ENCODE results near the gene KCNIP3. TPM values are rescaled to one million over a fixed set of nuclear protein-coding genes. Genes with fewer than 3 reads are reported as not detected.

KCNIP3 gene
- total and polyA plus RNA-seq, 8 donors: 3.2 to 12.6 (median 7.7) TPM

DNA sequence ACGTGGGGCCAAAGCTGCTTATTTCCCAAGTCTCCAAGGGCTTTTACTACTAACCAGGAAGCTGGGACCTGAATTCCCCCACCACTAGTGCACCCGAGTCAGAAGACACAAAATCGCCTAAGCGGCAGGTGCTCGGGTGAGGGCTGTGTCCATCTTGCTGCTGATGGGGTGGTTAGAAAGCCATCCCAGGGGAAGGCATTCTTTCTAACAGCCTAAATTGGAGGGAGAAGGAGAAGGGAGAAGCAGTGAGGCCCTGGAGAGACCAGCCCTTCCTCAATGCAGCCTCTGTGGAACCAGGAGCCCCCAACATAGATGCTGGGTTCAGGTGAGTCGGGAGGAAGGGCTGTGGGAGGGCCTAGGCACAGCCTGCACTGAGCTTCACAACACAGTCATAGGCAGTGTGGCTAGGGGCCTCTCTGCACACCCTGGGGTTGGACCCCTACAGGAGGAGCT, 24.8 kb upstream of the KCNIP3 start:
- intact Hi-C loops (cut with DNase I): no loop called here
- no peak for ATAC-seq
- Histone ChIP-seq H3K36me3 (no peaks in the 10 kb centered on the region), H3K4me1 (no peaks in the 10 kb centered on the region), H3K27ac (no peak overlapping the region), H3K9me3 (no peaks in the 10 kb centered on the region), H3K27me3 (no peaks in the 10 kb centered on the region), H3K4me3 (no peak overlapping the region)
- peak in 2 of 4 donors; percentile 4 to 36 for DNase-seq
- TF ChIP-seq, protein P1, sequence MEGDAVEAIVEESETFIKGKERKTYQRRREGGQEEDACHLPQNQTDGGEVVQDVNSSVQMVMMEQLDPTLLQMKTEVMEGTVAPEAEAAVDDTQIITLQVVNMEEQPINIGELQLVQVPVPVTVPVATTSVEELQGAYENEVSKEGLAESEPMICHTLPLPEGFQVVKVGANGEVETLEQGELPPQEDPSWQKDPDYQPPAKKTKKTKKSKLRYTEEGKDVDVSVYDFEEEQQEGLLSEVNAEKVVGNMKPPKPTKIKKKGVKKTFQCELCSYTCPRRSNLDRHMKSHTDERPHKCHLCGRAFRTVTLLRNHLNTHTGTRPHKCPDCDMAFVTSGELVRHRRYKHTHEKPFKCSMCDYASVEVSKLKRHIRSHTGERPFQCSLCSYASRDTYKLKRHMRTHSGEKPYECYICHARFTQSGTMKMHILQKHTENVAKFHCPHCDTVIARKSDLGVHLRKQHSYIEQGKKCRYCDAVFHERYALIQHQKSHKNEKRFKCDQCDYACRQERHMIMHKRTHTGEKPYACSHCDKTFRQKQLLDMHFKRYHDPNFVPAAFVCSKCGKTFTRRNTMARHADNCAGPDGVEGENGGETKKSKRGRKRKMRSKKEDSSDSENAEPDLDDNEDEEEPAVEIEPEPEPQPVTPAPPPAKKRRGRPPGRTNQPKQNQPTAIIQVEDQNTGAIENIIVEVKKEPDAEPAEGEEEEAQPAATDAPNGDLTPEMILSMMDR (IDR thresholded peaks at IDR 0.05): no peak

DNA sequence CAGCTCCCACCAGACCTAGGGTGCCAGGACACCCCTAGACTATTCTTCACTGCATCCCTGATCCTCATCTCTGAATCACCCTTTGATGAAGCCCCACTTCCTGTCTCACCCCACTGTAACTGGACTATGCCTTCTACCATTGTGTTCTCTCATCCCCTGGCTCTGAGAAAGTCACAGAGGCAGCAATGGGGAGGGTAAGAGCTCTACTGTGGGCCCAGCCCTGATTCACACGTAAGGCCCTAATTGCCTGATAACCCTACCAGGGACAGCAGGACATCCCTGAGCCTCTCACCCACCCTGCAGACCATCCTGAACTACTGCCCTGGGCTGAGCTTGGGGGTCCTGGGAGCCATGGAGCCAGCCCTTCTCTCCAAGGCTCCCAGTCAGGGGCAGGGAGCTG, 24.4 kb upstream of the KCNIP3 start:
- Histone ChIP-seq H3K36me3 (no peaks in the 10 kb centered on the region), H3K4me3 (no peak overlapping the region), H3K9me3 (no peaks in the 10 kb centered on the region), H3K27ac (no peak overlapping the region), H3K4me1 (no peaks in the 10 kb centered on the region), H3K27me3 (no peaks in the 10 kb centered on the region)
- ATAC-seq (no peak), DNase-seq (peak in 1 of 4 donors; percentile 5)
- intact Hi-C loops (cut with DNase I): no loop called here
- TF ChIP-seq, protein P1 (IDR thresholded peaks at IDR 0.05): no peak

DNA sequence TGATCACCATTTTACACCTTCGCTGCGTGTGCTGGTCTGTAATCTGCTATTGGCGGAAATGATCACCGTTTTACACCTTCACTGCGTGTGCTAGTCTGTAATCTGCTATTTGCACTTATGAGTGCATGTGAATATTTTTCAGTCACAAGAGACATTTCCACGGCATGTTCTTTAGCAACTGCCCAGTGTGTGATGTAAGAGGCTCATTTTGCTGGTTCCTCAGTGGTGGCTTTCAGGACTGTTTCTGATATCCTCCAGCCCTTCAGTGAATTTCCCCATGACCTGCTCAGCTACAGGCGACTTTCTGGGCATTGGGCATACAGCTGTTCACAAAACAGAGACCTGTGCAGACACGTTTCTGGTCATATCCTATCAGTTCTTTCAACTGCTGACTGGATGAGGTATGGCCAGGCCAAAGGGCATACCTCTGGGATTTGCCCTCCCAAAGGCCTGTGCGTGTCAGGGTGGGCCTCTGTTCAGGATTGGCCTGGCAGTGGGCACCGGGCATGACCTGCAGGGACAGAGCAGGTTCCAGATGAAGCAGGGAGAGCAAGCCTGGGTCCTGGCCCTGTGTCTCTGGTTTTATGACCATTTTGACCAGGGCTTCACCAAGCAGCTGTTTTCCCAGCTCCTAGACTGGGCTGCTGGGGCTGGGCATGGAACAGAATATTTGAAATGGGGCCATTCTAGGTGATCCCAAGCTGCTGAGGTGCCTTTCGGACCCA, 23.4 kb upstream of the KCNIP3 start:
- TF ChIP-seq, protein P1 (IDR thresholded peaks at IDR 0.05): no peak

DNA sequence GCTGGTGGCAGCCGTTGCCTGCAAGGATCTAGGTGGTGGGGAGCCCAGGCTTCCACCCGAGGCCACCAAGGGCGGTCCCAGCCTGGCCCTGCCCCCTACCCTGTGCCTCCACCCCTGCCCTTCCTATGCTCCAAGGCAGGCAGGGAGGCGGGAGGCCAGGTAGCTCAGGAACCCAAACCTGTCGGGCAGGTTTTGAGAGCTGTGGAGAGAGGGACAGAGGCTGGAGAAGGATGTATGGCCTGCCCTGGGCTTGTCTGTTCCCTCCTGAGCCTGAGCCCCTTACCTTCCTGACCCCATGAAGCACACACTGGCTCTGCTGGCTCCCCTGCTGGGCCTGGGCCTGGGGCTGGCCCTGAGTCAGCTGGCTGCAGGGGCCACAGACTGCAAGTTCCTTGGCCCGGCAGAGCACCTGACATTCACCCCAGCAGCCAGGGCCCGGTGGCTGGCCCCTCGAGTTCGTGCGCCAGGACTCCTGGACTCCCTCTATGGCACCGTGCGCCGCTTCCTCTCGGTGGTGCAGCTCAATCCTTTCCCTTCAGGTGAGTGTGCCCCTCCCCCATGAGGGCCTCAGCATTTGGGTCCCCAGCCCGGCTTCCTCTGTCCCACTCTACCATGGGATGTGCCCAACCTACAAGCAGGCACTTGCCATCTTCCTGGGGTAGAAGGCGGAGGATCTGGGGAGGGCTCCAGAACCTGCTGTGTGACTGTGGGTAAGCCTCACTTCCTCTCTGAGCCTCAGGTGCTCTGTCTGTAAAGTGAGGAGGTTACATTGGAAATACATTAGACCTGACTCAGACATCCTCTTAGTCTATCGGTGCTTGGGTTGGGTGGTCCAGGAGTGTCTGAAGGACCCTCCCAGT, 22.6 kb upstream of the KCNIP3 start, which contains the start of gene PROM2:
TSS of gene PROM2 (plus strand) at position 159 of the 860 bp plus-strand sequence. CDS start at position 296, 137 bp downstream.
- Histone ChIP-seq H3K36me3 (no peaks in the 10 kb centered on the region), H3K27me3 (no peaks in the 10 kb centered on the region), H3K4me3 (peak within 1 kb of the TSS in 1 of 2 donors; percentile 4), H3K27ac (no peak within 1 kb of the TSS), H3K4me1 (no peaks in the 10 kb centered on the region), H3K9me3 (no peaks in the 10 kb centered on the region)
- peak in 3 of 4 donors; percentile 81 to 86 (median 84) for DNase-seq
- intact Hi-C loops (cut with DNase I): no loop called here
- ATAC-seq: peak; percentile 96
- TF ChIP-seq, protein P1 (IDR thresholded peaks at IDR 0.05): no peak

More for the DNA sequence above, 23.4 kb upstream of the KCNIP3 start:
- ATAC-seq (no peak), DNase-seq (peak in 2 of 4 donors; percentile 24 to 38)
- Histone ChIP-seq H3K27ac (no peak overlapping the region), H3K4me1 (no peaks in the 10 kb centered on the region), H3K4me3 (no peak overlapping the region), H3K36me3 (no peaks in the 10 kb centered on the region), H3K9me3 (no peaks in the 10 kb centered on the region), H3K27me3 (no peaks in the 10 kb centered on the region)
- intact Hi-C loops (cut with DNase I): no loop called here

DNA sequence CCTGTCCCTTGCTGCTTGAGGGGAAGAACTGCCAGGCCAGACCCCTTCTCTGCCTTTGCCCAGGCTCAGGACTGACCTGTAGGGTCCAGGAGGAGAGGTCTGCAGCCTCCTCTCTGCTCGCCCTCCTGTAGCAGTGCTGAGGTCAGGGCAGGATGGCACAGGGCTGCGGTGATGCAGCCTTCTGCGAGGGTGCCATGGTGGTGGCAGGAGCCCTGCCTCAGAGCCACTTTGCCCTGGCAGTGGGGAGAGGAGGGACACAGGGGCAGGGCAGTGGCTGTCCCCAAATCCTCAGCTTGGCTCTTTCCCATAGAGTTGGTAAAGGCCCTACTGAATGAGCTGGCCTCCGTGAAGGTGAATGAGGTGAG, 22.0 kb upstream of the KCNIP3 start:
- DNase-seq: peak in 2 of 4 donors; percentile 19 to 63
- H3K4me3 ChIP-seq: peak overlapping the region in 1 of 2 donors; percentile 4
- ATAC-seq: no peak
- no peaks in the 10 kb centered on the region for H3K9me3 ChIP-seq
- no peaks in the 10 kb centered on the region for H3K4me1 ChIP-seq
- H3K27me3 ChIP-seq: no peaks in the 10 kb centered on the region
- TF ChIP-seq, protein P1 (IDR thresholded peaks at IDR 0.05): no peak
- no peak overlapping the region for H3K27ac ChIP-seq
- intact Hi-C loops (cut with DNase I): no loop called here
- H3K36me3 ChIP-seq: no peaks in the 10 kb centered on the region

All from left lung (tissue), 10 donors.